SK-N-SH (cell line): Measurements from ENCODE around the gene CDC14B. TPM values are rescaled to one million over a fixed set of nuclear protein-coding genes. Genes with fewer than 3 reads are reported as not detected.

ENCODE experiments used
- CTCF ChIA-PET: fragments of 300-600, 350-600 bp; formaldehyde crosslinking; extraction: SDS; loops from one replicate; lab custom pipeline; 2021; lab: Yijun Ruan, JAX
- POLR2A ChIA-PET: fragments of 350-600 bp; sonication (Branson Sonifier 250); formaldehyde crosslinking; extraction: SDS; loops from one replicate; lab custom pipeline; 2020; ENCODE audit warnings: antibody characterized with exemption, inconsistent platforms; lab: Yijun Ruan, JAX
- DNase-seq: peaks from one replicate; pipeline ENCODE4 v3.0.0; 2012
- H2AFZ ChIP-seq: fragments of 200-600 bp; sonication (generic); 2 replicates; pipeline ENCODE4 v1.8.1; 2016; ENCODE audit warnings: antibody characterized with exemption, mild to moderate bottlenecking, low read depth
- H3F3A ChIP-seq: fragments of 200-600 bp; sonication (generic); replicated peaks from 2 replicates; pipeline ENCODE3; 2016; ENCODE audit warnings: antibody characterized with exemption, mild to moderate bottlenecking; ENCODE audit not compliant: insufficient read depth
- H3K27ac ChIP-seq, 2 experiments: fragments of 200-500 bp in 1 of 2; fragments of 200-600 bp in 1 of 2; sonication (Bioruptor generic) in 1 of 2; sonication (generic), shearing (Covaris generic) in 1 of 2; 2 replicates each; pipeline versions ENCODE4 v1.5.1 to v1.6.1; 2014 to 2016; ENCODE audit warnings: low read depth in 2 of 2, inconsistent platforms in 1 of 2, low read length in 1 of 2, mild to moderate bottlenecking in 1 of 2, mixed read lengths in 1 of 2
- H3K27me3 ChIP-seq: fragments of 200-600 bp; sonication (generic), shearing (Covaris generic); 2 replicates; pipeline ENCODE4 v1.6.1; 2016; ENCODE audit warnings: mixed run types; ENCODE audit not compliant: insufficient read depth
- H3K36me3 ChIP-seq, 2 experiments: fragments of 200-500 bp in 1 of 2; fragments of 200-600 bp in 1 of 2; sonication (Bioruptor generic) in 1 of 2; sonication (generic) in 1 of 2; replicated peaks in 1 of 2; 2 replicates each; pipeline versions ENCODE3 to v1.5.1; 2014 to 2016; ENCODE audit warnings: low read length in 1 of 2, mild to moderate bottlenecking in 1 of 2; ENCODE audit not compliant: insufficient read depth in 2 of 2, control insufficient read depth in 1 of 2
- H3K4me1 ChIP-seq, 2 experiments: fragments of 200-500 bp in 1 of 2; fragments of 200-600 bp in 1 of 2; sonication (Bioruptor generic) in 1 of 2; sonication (generic), shearing (Covaris generic) in 1 of 2; 2 replicates each; pipeline versions ENCODE4 v1.5.1 to v1.6.1; 2014 to 2016; ENCODE audit warnings: low read depth in 1 of 2, low read length in 1 of 2, mixed run types in 1 of 2; ENCODE audit not compliant: insufficient read depth in 2 of 2, control insufficient read depth in 1 of 2
- H3K4me2 ChIP-seq: fragments of 200-600 bp; sonication (generic), shearing (Covaris generic); 2 replicates; pipeline ENCODE4 v1.6.1; 2017; ENCODE audit warnings: mixed run types
- H3K4me3 ChIP-seq, 2 experiments: fragments of 200-500 bp in 1 of 2; fragments of 200-600 bp in 1 of 2; sonication (Bioruptor generic) in 1 of 2; sonication (generic), shearing (Covaris generic) in 1 of 2; 2 replicates each; pipeline versions ENCODE4 v1.5.1 to v1.8.1; 2014 to 2016; ENCODE audit warnings: low read depth in 2 of 2, inconsistent platforms in 1 of 2, low read length in 1 of 2, mild to moderate bottlenecking in 1 of 2, mixed read lengths in 1 of 2, moderate library complexity in 1 of 2
- H3K79me2 ChIP-seq: fragments of 200-600 bp; sonication (generic); 2 replicates; pipeline ENCODE4 v1.8.1; 2017; ENCODE audit warnings: mild to moderate bottlenecking; ENCODE audit not compliant: insufficient read depth
- H3K9ac ChIP-seq: fragments of 200-600 bp; sonication (generic); 2 replicates; pipeline ENCODE4 v1.6.1; 2017; ENCODE audit warnings: mixed run types
- H3K9me2 ChIP-seq: fragments of 200-600 bp; sonication (generic); 2 replicates; pipeline ENCODE4 v1.6.1; 2017; ENCODE audit warnings: mixed run types
- H3K9me3 ChIP-seq: fragments of 200-600 bp; sonication (generic); 2 replicates; pipeline ENCODE4 v1.6.1; 2017; ENCODE audit warnings: mixed run types, mild to moderate bottlenecking, moderate library complexity
- H4K20me1 ChIP-seq: fragments of 200-600 bp; sonication (generic); 2 replicates; pipeline ENCODE4 v1.6.1; 2017; ENCODE audit warnings: mild to moderate bottlenecking, mixed run types; ENCODE audit not compliant: insufficient read depth
- CHD2 ChIP-seq: fragments of 150-350 bp; IDR thresholded peaks from 2 replicates; pipeline ENCODE4 v1.6.1; 2018; ENCODE audit warnings: low read length; ENCODE audit not compliant: partially characterized antibody
- FOSL2 ChIP-seq: IDR thresholded peaks from 2 replicates; pipeline ENCODE4 v1.4.0; 2012; ENCODE audit warnings: low read depth, mild to moderate bottlenecking, moderate library complexity, borderline replicate concordance
- FOXM1 ChIP-seq: IDR thresholded peaks from 2 replicates; pipeline ENCODE4 v1.4.0; 2012; ENCODE audit warnings: low read depth, mild to moderate bottlenecking
- GATA2 ChIP-seq: sonication (generic); formaldehyde crosslinking; IDR thresholded peaks from 2 replicates; pipeline ENCODE4 v1.5.0; 2020; ENCODE audit warnings: mild to moderate bottlenecking, missing genetic modification reagents
- JUND ChIP-seq: IDR thresholded peaks from 2 replicates; pipeline ENCODE4 v1.4.0; 2012
- MEF2A ChIP-seq: IDR thresholded peaks from 2 replicates; pipeline ENCODE4 v1.4.0; 2012; ENCODE audit warnings: low read depth, borderline replicate concordance
- NFIC ChIP-seq: IDR thresholded peaks from 2 replicates; pipeline ENCODE4 v1.4.0; 2012; ENCODE audit warnings: borderline replicate concordance
- NRF1 ChIP-seq: IDR thresholded peaks from 2 replicates; pipeline ENCODE4 v1.6.1; 2012; ENCODE audit warnings: low read depth, mild to moderate bottlenecking, low read length
- RCOR1 ChIP-seq: fragments of 150-350 bp; IDR thresholded peaks from 2 replicates; pipeline ENCODE4 v1.6.1; 2017; ENCODE audit warnings: antibody characterized with exemption, low read length
- RXRA ChIP-seq: IDR thresholded peaks from 2 replicates; pipeline ENCODE4 v1.4.0; 2012; ENCODE audit warnings: low read depth, mild to moderate bottlenecking, borderline replicate concordance
- SIN3A ChIP-seq: IDR thresholded peaks from 2 replicates; pipeline ENCODE4 v1.6.1; 2012; ENCODE audit warnings: low read depth, mild to moderate bottlenecking, low read length, moderate library complexity, borderline replicate concordance
- SMC3 ChIP-seq: IDR thresholded peaks from 2 replicates; pipeline ENCODE4 v1.6.1; 2012; ENCODE audit warnings: low read depth, low read length, improper control_type of control experiment
- TEAD4 ChIP-seq: IDR thresholded peaks from 2 replicates; pipeline ENCODE4 v1.4.0; 2012; ENCODE audit warnings: mild to moderate bottlenecking, borderline replicate concordance; ENCODE audit not compliant: insufficient read depth
- WGBS: methylation state at CpG from one replicate; pipeline ENCODE4 v1.1.6; 2017; ENCODE audit warnings: low lambda C conversion rate; 5-methylcytosine and 5-hydroxymethylcytosine counted together
- polyA plus RNA-seq, 3 experiments: library from polyadenylated mRNA; depleted of rRNA; stranded (reverse); fragments of >200 nt; gene quantifications; 2 replicates each; pipeline ENCODE4 v1.2.3, GENCODE V29; 2012
- TF ChIP-seq, protein P1 (sequence below): IDR thresholded peaks from 2 replicates; pipeline ENCODE4 v1.6.1; 2012; ENCODE audit warnings: mild to moderate bottlenecking, low read depth, low read length, moderate library complexity
- TF ChIP-seq, protein P2 (sequence below): fragments of 150-350 bp; IDR thresholded peaks from 2 replicates; pipeline ENCODE4 v1.6.1; 2017; ENCODE audit warnings: antibody characterized with exemption, low read length, low read depth, borderline replicate concordance
- TF ChIP-seq, protein P3 (sequence below): IDR thresholded peaks from 2 replicates; pipeline ENCODE4 v1.4.0; 2012; ENCODE audit warnings: low read depth, borderline replicate concordance
- TF ChIP-seq, protein P4 (sequence below): IDR thresholded peaks from 2 replicates; pipeline ENCODE4 v1.4.0; 2012; ENCODE audit warnings: low read depth, borderline replicate concordance

The CDC14B gene
- polyA plus RNA-seq, 1 of the 3 experiments (the other 2 are of a cell fraction), result 10.1 TPM

DNA sequence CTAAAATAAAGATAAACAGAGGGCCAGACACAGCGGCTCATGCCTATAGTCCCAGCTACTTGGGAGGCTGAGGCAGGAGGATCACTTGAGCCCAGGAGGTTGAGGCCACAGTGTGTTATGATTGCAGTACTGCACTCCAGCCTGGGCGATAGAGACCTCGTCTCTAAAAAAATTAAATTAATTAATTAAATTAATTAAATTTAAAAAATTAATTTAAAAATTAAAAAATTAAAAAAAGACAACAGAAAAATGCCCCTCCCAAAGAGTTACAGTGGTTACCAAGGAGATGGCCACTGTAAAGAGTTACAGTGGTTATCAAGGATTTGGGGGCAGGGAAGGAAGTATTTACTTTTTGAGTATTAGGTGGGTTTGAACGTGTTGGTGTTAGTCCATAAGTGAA is 38.3 kb downstream of the CDC14B start:
- peaks cover 0 to 2% of the 10 kb centered on the region in 2 experiments; a peak in 1 of 4 replicates for H3K4me1 ChIP-seq
- no peaks in the 10 kb centered on the region for H3K36me3 ChIP-seq
- H3K27me3 ChIP-seq, result no peaks in the 10 kb centered on the region
- no peaks in the 10 kb centered on the region for H4K20me1 ChIP-seq
- DNase-seq, result no peak
- H3K9me3 ChIP-seq, result no peaks in the 10 kb centered on the region
- H3F3A ChIP-seq, result no peaks in the 10 kb centered on the region
- no peak overlapping the region for H3K9ac ChIP-seq
- WGBS, result 95% methylated on average over 4 of the region's 4 CpGs
- no peak for TF ChIP-seq TEAD4
- TF ChIP-seq MEF2A, result no peak
- TF ChIP-seq, protein P1, sequence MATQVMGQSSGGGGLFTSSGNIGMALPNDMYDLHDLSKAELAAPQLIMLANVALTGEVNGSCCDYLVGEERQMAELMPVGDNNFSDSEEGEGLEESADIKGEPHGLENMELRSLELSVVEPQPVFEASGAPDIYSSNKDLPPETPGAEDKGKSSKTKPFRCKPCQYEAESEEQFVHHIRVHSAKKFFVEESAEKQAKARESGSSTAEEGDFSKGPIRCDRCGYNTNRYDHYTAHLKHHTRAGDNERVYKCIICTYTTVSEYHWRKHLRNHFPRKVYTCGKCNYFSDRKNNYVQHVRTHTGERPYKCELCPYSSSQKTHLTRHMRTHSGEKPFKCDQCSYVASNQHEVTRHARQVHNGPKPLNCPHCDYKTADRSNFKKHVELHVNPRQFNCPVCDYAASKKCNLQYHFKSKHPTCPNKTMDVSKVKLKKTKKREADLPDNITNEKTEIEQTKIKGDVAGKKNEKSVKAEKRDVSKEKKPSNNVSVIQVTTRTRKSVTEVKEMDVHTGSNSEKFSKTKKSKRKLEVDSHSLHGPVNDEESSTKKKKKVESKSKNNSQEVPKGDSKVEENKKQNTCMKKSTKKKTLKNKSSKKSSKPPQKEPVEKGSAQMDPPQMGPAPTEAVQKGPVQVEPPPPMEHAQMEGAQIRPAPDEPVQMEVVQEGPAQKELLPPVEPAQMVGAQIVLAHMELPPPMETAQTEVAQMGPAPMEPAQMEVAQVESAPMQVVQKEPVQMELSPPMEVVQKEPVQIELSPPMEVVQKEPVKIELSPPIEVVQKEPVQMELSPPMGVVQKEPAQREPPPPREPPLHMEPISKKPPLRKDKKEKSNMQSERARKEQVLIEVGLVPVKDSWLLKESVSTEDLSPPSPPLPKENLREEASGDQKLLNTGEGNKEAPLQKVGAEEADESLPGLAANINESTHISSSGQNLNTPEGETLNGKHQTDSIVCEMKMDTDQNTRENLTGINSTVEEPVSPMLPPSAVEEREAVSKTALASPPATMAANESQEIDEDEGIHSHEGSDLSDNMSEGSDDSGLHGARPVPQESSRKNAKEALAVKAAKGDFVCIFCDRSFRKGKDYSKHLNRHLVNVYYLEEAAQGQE, result no peak
- no peak for TF ChIP-seq NRF1
- no peak for TF ChIP-seq SMC3
- no peak for TF ChIP-seq SIN3A
- no peak for TF ChIP-seq GATA2 (CRISPR knock-in tag)
- TF ChIP-seq RCOR1, result no peak
- TF ChIP-seq, protein P2, sequence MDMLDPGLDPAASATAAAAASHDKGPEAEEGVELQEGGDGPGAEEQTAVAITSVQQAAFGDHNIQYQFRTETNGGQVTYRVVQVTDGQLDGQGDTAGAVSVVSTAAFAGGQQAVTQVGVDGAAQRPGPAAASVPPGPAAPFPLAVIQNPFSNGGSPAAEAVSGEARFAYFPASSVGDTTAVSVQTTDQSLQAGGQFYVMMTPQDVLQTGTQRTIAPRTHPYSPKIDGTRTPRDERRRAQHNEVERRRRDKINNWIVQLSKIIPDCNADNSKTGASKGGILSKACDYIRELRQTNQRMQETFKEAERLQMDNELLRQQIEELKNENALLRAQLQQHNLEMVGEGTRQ, result no peak
- TF ChIP-seq, protein P3, sequence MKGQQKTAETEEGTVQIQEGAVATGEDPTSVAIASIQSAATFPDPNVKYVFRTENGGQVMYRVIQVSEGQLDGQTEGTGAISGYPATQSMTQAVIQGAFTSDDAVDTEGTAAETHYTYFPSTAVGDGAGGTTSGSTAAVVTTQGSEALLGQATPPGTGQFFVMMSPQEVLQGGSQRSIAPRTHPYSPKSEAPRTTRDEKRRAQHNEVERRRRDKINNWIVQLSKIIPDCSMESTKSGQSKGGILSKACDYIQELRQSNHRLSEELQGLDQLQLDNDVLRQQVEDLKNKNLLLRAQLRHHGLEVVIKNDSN, result no peak
- TF ChIP-seq, protein P4, sequence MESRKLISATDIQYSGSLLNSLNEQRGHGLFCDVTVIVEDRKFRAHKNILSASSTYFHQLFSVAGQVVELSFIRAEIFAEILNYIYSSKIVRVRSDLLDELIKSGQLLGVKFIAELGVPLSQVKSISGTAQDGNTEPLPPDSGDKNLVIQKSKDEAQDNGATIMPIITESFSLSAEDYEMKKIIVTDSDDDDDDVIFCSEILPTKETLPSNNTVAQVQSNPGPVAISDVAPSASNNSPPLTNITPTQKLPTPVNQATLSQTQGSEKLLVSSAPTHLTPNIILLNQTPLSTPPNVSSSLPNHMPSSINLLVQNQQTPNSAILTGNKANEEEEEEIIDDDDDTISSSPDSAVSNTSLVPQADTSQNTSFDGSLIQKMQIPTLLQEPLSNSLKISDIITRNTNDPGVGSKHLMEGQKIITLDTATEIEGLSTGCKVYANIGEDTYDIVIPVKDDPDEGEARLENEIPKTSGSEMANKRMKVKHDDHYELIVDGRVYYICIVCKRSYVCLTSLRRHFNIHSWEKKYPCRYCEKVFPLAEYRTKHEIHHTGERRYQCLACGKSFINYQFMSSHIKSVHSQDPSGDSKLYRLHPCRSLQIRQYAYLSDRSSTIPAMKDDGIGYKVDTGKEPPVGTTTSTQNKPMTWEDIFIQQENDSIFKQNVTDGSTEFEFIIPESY, result no peak
- no peak for TF ChIP-seq RXRA
- TF ChIP-seq FOXM1, result no peak
- no peak for TF ChIP-seq NFIC
- TF ChIP-seq FOSL2, result no peak
- no peak for TF ChIP-seq CHD2
- TF ChIP-seq JUND, result no peak
- POLR2A ChIA-PET, result no interaction called here
- H3K4me2 ChIP-seq, result no peak overlapping the region
- H3K4me3 ChIP-seq, result no peak overlapping the region
- CTCF ChIA-PET, result interaction anchor here (2.1 kb wide), 1 partner anchor 14 kb away, joined by 5 read pairs; no protein-coding TSS in a partner anchor
- H3K9me2 ChIP-seq, result no peaks in the 10 kb centered on the region
- H3K27ac ChIP-seq, result no peak overlapping the region
- H2AFZ ChIP-seq, result no peak overlapping the region
- H3K79me2 ChIP-seq, result peaks cover 43% of the 10 kb centered on the region
